ENCODE data around the gene CACNA2D2.

CACNA2D2 gene

DNA sequence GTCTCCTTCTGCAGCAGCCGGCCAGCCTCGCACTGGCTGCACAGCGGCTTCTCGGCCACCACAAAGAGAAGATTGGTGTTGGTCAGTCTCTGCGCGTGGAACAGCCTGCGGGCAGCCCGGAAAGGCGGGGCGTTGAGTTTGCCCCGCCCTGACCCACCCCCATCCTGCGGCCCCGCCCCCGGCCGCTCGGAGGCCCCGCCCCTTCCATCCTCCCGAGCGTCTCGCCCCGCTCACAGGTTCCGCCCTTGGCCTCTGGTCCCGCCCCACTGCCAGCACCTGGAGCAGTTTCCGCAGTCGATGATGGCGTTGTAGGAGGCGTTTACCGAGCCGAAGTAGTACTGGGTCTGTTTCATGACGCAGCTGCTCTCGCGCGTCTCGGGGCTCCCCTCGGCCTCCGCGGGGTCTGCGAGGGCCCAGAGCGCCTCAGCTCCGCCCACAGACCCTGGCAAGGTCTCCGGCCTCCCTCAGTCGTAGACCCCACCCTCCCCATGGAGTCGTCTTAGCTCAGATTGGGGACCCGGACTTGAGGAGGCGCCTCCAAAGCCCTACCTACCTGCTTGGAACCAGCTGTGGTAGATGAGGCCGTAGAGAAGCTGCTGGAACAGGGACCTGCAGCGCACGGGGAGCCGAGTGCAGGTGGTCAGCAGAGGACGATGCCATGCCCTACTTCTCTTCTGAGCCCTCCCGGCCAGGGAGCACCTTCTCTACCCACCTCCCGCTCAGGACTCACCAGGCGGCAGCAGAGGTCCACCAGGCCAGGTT, 138.2 kb downstream of the CACNA2D2 start:
- ChIA-PET POLR2A (no interaction called here), CTCF (interaction anchor here (0.7 to 1.7 kb wide), 8 partner anchors 11 to 248 kb away, joined by 3 to 5 read pairs (median 4); partner anchors contain the start of genes CYB561D2 and NPRL2)
- no peak for DNase-seq (ENCODE audit: low read depth, low spot score)
- TF ChIP-seq, protein P1, sequence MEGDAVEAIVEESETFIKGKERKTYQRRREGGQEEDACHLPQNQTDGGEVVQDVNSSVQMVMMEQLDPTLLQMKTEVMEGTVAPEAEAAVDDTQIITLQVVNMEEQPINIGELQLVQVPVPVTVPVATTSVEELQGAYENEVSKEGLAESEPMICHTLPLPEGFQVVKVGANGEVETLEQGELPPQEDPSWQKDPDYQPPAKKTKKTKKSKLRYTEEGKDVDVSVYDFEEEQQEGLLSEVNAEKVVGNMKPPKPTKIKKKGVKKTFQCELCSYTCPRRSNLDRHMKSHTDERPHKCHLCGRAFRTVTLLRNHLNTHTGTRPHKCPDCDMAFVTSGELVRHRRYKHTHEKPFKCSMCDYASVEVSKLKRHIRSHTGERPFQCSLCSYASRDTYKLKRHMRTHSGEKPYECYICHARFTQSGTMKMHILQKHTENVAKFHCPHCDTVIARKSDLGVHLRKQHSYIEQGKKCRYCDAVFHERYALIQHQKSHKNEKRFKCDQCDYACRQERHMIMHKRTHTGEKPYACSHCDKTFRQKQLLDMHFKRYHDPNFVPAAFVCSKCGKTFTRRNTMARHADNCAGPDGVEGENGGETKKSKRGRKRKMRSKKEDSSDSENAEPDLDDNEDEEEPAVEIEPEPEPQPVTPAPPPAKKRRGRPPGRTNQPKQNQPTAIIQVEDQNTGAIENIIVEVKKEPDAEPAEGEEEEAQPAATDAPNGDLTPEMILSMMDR (IDR thresholded peaks at IDR 0.05; ENCODE audit: insufficient read depth, low read length, missing control alignments): no peak
- peak overlapping the region; percentile 58 for H3K4me3 ChIP-seq (ENCODE audit: low read depth, low read length)

DNA sequence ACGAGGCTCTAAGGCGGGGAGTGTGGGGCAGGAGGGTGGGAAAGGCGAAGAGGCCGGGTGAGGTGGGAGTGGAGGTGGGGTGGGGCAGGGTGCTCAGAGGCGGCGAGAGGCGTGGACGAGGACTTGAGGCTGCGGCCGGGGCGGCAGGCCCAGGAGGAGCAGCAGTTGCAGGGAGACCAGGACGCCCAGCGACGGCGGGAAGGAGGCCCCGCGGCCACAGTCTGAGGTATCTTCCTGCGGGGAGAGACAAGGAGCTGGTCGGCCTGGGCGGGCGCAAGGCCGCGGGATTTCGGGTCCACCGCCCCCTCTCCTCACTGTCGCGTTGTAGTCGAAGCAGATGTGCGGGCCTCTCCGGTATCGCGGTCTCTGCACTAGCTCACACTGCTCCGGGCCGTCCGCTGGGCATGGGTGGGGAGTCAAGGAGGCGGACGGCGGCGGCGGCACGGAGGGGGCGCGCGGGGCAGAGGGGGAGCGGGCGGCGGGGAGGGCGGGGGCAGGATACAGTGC, 138.8 kb downstream of the CACNA2D2 start:
- H3K4me3 ChIP-seq (ENCODE audit: low read depth, low read length): peak overlapping the region; percentile 58
- DNase-seq (ENCODE audit: low read depth, low spot score): no peak
- ChIA-PET CTCF (interaction anchor here (0.7 to 1.7 kb wide), 8 partner anchors 11 to 249 kb away, joined by 3 to 5 read pairs (median 4); partner anchors contain the start of genes CYB561D2 and NPRL2), POLR2A (no interaction called here)
- TF ChIP-seq, protein P1 (IDR thresholded peaks at IDR 0.05; ENCODE audit: insufficient read depth, low read length, missing control alignments): no peak

GRCh38 chr3:50359760-50360110, 143.7 kb downstream of the CACNA2D2 start:
- TF ChIP-seq, protein P1 (IDR thresholded peaks at IDR 0.05; ENCODE audit: insufficient read depth, low read length, missing control alignments): no peak
- no peak for DNase-seq (ENCODE audit: low read depth, low spot score)
- peak overlapping the region; percentile 38 for H3K4me3 ChIP-seq (ENCODE audit: low read depth, low read length)
- POLR2A ChIA-PET: interaction anchor here (0.6 to 1.2 kb wide), 2 partner anchors 9 to 10 kb away, joined by 3 read pairs; partner anchors contain the start of genes CYB561D2 and NPRL2
- CTCF ChIA-PET: interaction anchor here (1.3 to 1.5 kb wide), 3 partner anchors 12 to 183 kb away, joined by 3 to 5 read pairs (median 5); partner anchors contain the start of gene RASSF1

- TF ChIP-seq, protein P1 (IDR thresholded peaks at IDR 0.05; ENCODE audit: insufficient read depth, low read length, missing control alignments): no peak
- ChIA-PET POLR2A (interaction anchor here (0.6 to 1.2 kb wide), 2 partner anchors 8 to 10 kb away, joined by 3 read pairs; partner anchors contain the start of genes CYB561D2 and NPRL2), CTCF (interaction anchor here (1.3 to 1.5 kb wide), 3 partner anchors 12 to 183 kb away, joined by 3 to 5 read pairs (median 5); partner anchors contain the start of gene RASSF1)
- H3K4me3 ChIP-seq (ENCODE audit: low read depth, low read length): peak within 1 kb of the TSS; percentile 99
- DNase-seq (ENCODE audit: low read depth, low spot score): peak; percentile 95
Observed at GRCh38 chr3:50358911-50359759, 144.3 kb downstream of the CACNA2D2 start, which contains the start of gene TMEM115. TSS of gene TMEM115 (minus strand) at chr3:50359521. CDS start at chr3:50359063, 458 bp downstream.

GRCh38 chr3:50358355-50358910, 145.0 kb downstream of the CACNA2D2 start:
- DNase-seq (ENCODE audit: low read depth, low spot score): no peak
- CTCF ChIA-PET: no interaction called here
- peak overlapping the region; percentile 99 for H3K4me3 ChIP-seq (ENCODE audit: low read depth, low read length)
- POLR2A ChIA-PET: no interaction called here
- TF ChIP-seq, protein P1 (IDR thresholded peaks at IDR 0.05; ENCODE audit: insufficient read depth, low read length, missing control alignments): no peak
